Hepatocyte (in vitro differentiated cells): Measurements from ENCODE around the gene BCL2L12. TPM values are rescaled to one million over a fixed set of nuclear protein-coding genes. Genes with fewer than 3 reads are reported as not detected.

Source experiments
- DNase-seq: peaks from one replicate; pipeline ENCODE4 v3.0.0-alpha.2; 2016; ENCODE audit warnings: low spot score
- H2AFZ ChIP-seq: fragments of 200-600 bp; sonication (generic); 2 replicates; pipeline ENCODE4 v1.6.0; 2016; ENCODE audit warnings: antibody characterized with exemption, mild to moderate bottlenecking
- H3K27ac ChIP-seq: fragments of 200-600 bp; sonication (generic); 2 replicates; pipeline ENCODE4 v1.5.1; 2016; ENCODE audit warnings: mild to moderate bottlenecking
- H3K27me3 ChIP-seq: fragments of 200-600 bp; sonication (generic); 2 replicates; pipeline ENCODE4 v1.6.1; 2016
- H3K36me3 ChIP-seq: fragments of 200-600 bp; sonication (generic); replicated peaks from 2 replicates; pipeline ENCODE4 v1.5.1; 2016; ENCODE audit warnings: low read depth; ENCODE audit not compliant: insufficient read depth
- H3K4me1 ChIP-seq: fragments of 200-600 bp; sonication (generic); 2 replicates; pipeline ENCODE4 v1.5.1; 2016; ENCODE audit warnings: mild to moderate bottlenecking, moderate library complexity; ENCODE audit not compliant: insufficient read depth
- H3K4me2 ChIP-seq: fragments of 200-600 bp; sonication (generic); 2 replicates; pipeline ENCODE4 v1.6.0; 2016
- H3K4me3 ChIP-seq: fragments of 200-600 bp; sonication (generic); 2 replicates; pipeline ENCODE4 v1.5.1; 2016; ENCODE audit warnings: mild to moderate bottlenecking
- H3K79me2 ChIP-seq: fragments of 200-600 bp; sonication (generic); 2 replicates; pipeline ENCODE4 v1.6.0; 2017; ENCODE audit warnings: mild to moderate bottlenecking
- H3K9me2 ChIP-seq: fragments of 200-600 bp; sonication (generic); replicated peaks from 2 replicates; pipeline ENCODE4 v1.6.0; 2017; ENCODE audit warnings: mild to moderate bottlenecking; ENCODE audit not compliant: insufficient read depth
- H3K9me3 ChIP-seq: fragments of 200-600 bp; sonication (generic); 2 replicates; pipeline ENCODE4 v1.5.1; 2016; ENCODE audit warnings: low read depth, mild to moderate bottlenecking
- H4K20me1 ChIP-seq: fragments of 200-600 bp; sonication (generic); 2 replicates; pipeline ENCODE4 v1.6.0; 2016; ENCODE audit warnings: mild to moderate bottlenecking; ENCODE audit not compliant: insufficient read depth, poor library complexity, severe bottlenecking
- EZH2 ChIP-seq: fragments of 200-600 bp; sonication (generic); IDR thresholded peaks from 2 replicates; pipeline ENCODE4 v1.6.1; 2016; ENCODE audit warnings: antibody characterized with exemption, mild to moderate bottlenecking, borderline replicate concordance
- EZH2phosphoT487 ChIP-seq: fragments of 200-600 bp; sonication (generic); IDR thresholded peaks from one replicate; pipeline ENCODE4 v1.6.1; 2018; ENCODE audit warnings: antibody characterized with exemption, mild to moderate bottlenecking, low read depth, moderate library complexity; ENCODE audit not compliant: unreplicated experiment, severe bottlenecking
- WGBS: methylation state at CpG from one replicate; pipeline ENCODE4 v1.1.6; 2016; ENCODE audit warnings: low lambda C conversion rate; ENCODE audit errors: missing lambda C conversion rate; 5-methylcytosine and 5-hydroxymethylcytosine counted together
- polyA plus RNA-seq: library from polyadenylated mRNA; unstranded; fragments of >200 nt; fragmentation: Nextera tagmentation; extraction: Ambion mirVana; gene quantifications from 2 replicates; pipeline ENCODE4 v1.2.1, GENCODE V29; 2016
- total RNA-seq: library from RNA; depleted of rRNA; stranded (reverse); fragments of >200 nt; gene quantifications from 2 replicates; pipeline ENCODE4 v1.2.3, GENCODE V29; 2014
- TF ChIP-seq, protein P1 (sequence below): fragments of 200-600 bp; sonication (generic); IDR thresholded peaks from 2 replicates; pipeline ENCODE4 v1.5.1; 2016; ENCODE audit warnings: antibody characterized with exemption, mild to moderate bottlenecking; ENCODE audit not compliant: poor library complexity

BCL2L12 gene
- total and polyA plus RNA-seq, 2 experiments from 2014 or later: 4.9 to 28.3 TPM

DNA sequence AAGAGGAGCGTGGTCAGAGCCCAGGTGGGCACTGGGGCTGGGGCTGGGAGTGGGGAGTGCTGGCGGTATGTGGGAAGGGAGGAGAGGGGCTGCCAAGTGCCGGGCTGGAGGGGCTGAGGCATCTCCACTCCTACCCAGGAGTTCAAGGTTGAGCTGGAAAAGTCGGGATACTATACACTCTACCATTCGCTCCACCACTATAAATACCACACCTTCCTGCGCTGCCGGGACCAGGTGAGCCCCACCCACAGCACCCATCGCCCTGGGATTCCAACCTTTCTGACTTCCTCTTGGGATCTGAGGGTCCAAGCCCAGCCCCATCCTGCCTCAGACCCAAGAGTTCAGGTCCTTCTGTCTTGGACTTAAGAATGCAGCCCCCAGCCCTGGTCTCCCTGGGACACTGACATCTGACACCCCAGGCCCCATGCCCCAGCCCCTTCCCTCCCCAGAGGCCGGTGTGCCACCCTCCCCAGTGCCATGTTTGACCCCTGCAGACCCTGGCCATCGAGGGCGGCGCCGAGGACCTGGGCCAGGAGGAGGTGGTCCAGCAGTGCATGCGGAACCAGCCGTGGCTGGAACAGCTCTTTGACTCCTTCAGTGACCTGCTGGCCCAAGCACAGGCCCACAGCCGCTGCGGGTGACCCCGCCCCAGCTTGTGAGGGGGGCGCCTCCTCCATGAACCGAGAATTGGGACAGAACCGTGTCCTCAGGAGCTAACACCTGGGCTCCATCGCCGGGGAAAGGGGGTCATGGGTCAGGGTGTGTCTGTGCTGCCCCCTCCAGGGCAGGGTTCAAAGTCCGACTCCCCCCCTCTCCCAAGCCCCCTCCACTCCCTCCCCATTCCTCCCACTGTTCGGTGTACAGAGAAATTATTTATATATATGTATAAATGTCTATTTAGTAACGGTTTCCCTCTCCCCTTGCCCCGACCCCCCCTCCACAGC lies 40.5 kb upstream of the BCL2L12 start:
- Histone ChIP-seq H4K20me1 (no peaks in the 10 kb centered on the region), H3K4me3 (no peak overlapping the region), H3K9me3 (no peaks in the 10 kb centered on the region), H3K4me2 (no peak overlapping the region), H3K79me2 (no peaks in the 10 kb centered on the region), H3K9me2 (no peaks in the 10 kb centered on the region), H2AFZ (no peak overlapping the region), H3K4me1 (no peaks in the 10 kb centered on the region), H3K27ac (no peak overlapping the region), H3K36me3 (no peaks in the 10 kb centered on the region), H3K27me3 (no peaks in the 10 kb centered on the region)
- DNase-seq: no peak
- WGBS: 91% methylated on average over 22 of the region's 27 CpGs
- TF ChIP-seq, protein P1, sequence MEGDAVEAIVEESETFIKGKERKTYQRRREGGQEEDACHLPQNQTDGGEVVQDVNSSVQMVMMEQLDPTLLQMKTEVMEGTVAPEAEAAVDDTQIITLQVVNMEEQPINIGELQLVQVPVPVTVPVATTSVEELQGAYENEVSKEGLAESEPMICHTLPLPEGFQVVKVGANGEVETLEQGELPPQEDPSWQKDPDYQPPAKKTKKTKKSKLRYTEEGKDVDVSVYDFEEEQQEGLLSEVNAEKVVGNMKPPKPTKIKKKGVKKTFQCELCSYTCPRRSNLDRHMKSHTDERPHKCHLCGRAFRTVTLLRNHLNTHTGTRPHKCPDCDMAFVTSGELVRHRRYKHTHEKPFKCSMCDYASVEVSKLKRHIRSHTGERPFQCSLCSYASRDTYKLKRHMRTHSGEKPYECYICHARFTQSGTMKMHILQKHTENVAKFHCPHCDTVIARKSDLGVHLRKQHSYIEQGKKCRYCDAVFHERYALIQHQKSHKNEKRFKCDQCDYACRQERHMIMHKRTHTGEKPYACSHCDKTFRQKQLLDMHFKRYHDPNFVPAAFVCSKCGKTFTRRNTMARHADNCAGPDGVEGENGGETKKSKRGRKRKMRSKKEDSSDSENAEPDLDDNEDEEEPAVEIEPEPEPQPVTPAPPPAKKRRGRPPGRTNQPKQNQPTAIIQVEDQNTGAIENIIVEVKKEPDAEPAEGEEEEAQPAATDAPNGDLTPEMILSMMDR: no peak
- TF ChIP-seq EZH2phosphoT487 (no peak), EZH2 (no peak)

DNA sequence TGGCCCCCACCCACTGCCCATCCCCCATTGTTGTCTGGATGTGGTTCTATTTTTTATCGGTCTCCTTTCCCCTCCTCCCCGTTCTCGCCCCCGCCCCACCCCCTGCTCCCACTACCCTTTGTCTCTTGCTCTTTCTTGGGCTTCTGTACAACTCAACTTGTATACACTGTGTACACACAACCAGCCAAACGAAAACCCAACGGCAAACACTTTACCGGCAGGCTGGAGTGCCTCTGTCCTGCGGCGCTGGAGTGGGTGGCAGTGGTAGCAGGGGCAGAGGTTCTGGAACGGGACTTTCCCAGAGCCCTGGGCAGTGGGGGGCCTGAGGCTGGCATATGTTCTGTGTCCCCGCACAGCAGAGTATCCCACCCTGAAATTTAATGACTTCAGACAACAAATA lies 39.5 kb upstream of the BCL2L12 start:
- Histone ChIP-seq H3K36me3 (no peaks in the 10 kb centered on the region), H3K9me3 (no peaks in the 10 kb centered on the region), H3K4me1 (no peaks in the 10 kb centered on the region), H3K4me3 (no peak overlapping the region), H4K20me1 (no peaks in the 10 kb centered on the region), H2AFZ (no peak overlapping the region), H3K27ac (no peak overlapping the region), H3K9me2 (no peaks in the 10 kb centered on the region), H3K27me3 (no peaks in the 10 kb centered on the region), H3K4me2 (no peak overlapping the region), H3K79me2 (no peaks in the 10 kb centered on the region)
- 84% methylated on average over 7 of the region's 11 CpGs for WGBS
- no peak for DNase-seq
- TF ChIP-seq, protein P1: no peak
- no peak for TF ChIP-seq EZH2
- TF ChIP-seq EZH2phosphoT487: no peak

DNA sequence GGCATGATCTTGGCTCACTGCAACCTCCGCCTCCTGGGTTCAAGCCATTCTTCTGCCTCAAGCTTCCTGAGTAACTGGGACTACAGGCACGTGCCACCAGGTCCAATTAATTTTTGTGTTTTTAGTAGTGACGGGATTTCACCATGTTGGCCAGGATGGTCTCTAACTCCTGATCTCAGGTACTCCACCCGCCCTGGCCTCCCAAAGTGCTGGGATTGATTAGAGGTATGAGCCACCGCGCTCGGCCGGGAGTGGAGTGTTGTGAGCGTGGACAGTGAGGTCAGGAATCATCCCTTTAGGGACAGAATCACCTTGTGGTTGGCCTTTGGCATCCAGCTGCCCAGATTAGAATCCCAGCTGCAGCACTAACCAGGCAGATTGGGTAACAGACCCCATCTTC lies 36.1 kb upstream of the BCL2L12 start:
- Histone ChIP-seq H3K9me2 (no peaks in the 10 kb centered on the region), H3K9me3 (no peaks in the 10 kb centered on the region), H3K4me3 (no peak overlapping the region), H3K27me3 (no peaks in the 10 kb centered on the region), H4K20me1 (no peaks in the 10 kb centered on the region), H2AFZ (no peak overlapping the region), H3K27ac (no peak overlapping the region), H3K79me2 (no peaks in the 10 kb centered on the region), H3K4me2 (no peak overlapping the region), H3K4me1 (no peaks in the 10 kb centered on the region), H3K36me3 (no peaks in the 10 kb centered on the region)
- TF ChIP-seq EZH2 (no peak), EZH2phosphoT487 (no peak)
- TF ChIP-seq, protein P1: no peak
- WGBS: 98% methylated on average over 9 of the region's 9 CpGs
- DNase-seq: no peak
